H1 (cell line): ENCODE data around the gene CLIC1. TPM values are rescaled to one million over a fixed set of nuclear protein-coding genes. Genes with fewer than 3 reads are reported as not detected.

ENCODE experiments used
- CREB1 ChIP-seq: IDR thresholded peaks from 2 replicates; pipeline ENCODE4 v1.6.1; 2012; ENCODE audit warnings: inconsistent platforms
- HDAC6 ChIP-seq: IDR thresholded peaks from one replicate; pipeline ENCODE4 v1.7.1; 2012; ENCODE audit warnings: low read depth, mild to moderate bottlenecking, inconsistent platforms, low read length, moderate library complexity
- KDM4A ChIP-seq: IDR thresholded peaks from one replicate; pipeline ENCODE4 v1.7.1; 2012; ENCODE audit warnings: low read depth, mild to moderate bottlenecking, moderate library complexity, low read length, inconsistent platforms; ENCODE audit not compliant: severe bottlenecking
- RAD21 ChIP-seq, 2 experiments: IDR thresholded peaks in 1 of 2; conservative IDR thresholded peaks in 1 of 2; 2 replicates each; pipeline ENCODE4 v1.6.1; 2011; ENCODE audit warnings: low read depth in 2 of 2, low read length in 2 of 2, improper control_type of control experiment in 1 of 2, inconsistent platforms in 1 of 2, mild to moderate bottlenecking in 1 of 2, moderate library complexity in 1 of 2
- SUZ12 ChIP-seq: fragments of 200-600 bp; sonication (generic); IDR thresholded peaks from 2 replicates; pipeline ENCODE4 v1.6.1; 2012; ENCODE audit warnings: mild to moderate bottlenecking, inconsistent platforms, low read length, moderate library complexity, mixed read lengths
- TAF7 ChIP-seq: optimal IDR thresholded peaks from 2 replicates; pipeline ENCODE3; 2011; ENCODE audit warnings: low read depth, mild to moderate bottlenecking, inconsistent platforms, low read length, moderate library complexity, borderline replicate concordance
- polyA plus RNA-seq, 7 experiments: library from polyadenylated mRNA; depleted of rRNA in 3 of 7; stranded (reverse) in 5 of 7; unstranded in 2 of 7; fragments of >200 nt in 5 of 7; fragments of 200-250 nt in 2 of 7; gene quantifications; 1 replicate in 5 of 7; 2 replicates in 1 of 7; 4 replicates in 1 of 7; pipeline versions ENCODE4 v1.2.1 to v1.2.3, GENCODE V29; 2011 to 2013; ENCODE audit warnings: missing spikeins in 2 of 7, mixed read lengths in 2 of 7
- total RNA-seq: library from RNA; stranded (reverse); fragmentation: NEBNext Ultra II Directional; extraction: Animal tissue kit (Norgen Biotek cat#: 25700); gene quantifications from 2 replicates; pipeline ENCODE4 v1.2.1, GENCODE V29; 2021
- TF ChIP-seq, protein P1 (sequence below), 3 experiments: IDR thresholded peaks; 1 replicate in 2 of 3; 2 replicates in 1 of 3; pipeline versions ENCODE4 v1.5.1 to v1.6.1; 2011; ENCODE audit warnings: low read length in 3 of 3, mild to moderate bottlenecking in 3 of 3, inconsistent platforms in 2 of 3, low read depth in 1 of 3, moderate library complexity in 1 of 3; ENCODE audit not compliant: insufficient read depth in 1 of 3; ENCODE audit errors: control extremely low read depth in 1 of 3

Gene CLIC1
- total and polyA plus RNA-seq, 2 of the 8 experiments (the other 6 are each of a cell fraction or from before 2014, with no cell fraction given), result 250 to 277 TPM

DNA sequence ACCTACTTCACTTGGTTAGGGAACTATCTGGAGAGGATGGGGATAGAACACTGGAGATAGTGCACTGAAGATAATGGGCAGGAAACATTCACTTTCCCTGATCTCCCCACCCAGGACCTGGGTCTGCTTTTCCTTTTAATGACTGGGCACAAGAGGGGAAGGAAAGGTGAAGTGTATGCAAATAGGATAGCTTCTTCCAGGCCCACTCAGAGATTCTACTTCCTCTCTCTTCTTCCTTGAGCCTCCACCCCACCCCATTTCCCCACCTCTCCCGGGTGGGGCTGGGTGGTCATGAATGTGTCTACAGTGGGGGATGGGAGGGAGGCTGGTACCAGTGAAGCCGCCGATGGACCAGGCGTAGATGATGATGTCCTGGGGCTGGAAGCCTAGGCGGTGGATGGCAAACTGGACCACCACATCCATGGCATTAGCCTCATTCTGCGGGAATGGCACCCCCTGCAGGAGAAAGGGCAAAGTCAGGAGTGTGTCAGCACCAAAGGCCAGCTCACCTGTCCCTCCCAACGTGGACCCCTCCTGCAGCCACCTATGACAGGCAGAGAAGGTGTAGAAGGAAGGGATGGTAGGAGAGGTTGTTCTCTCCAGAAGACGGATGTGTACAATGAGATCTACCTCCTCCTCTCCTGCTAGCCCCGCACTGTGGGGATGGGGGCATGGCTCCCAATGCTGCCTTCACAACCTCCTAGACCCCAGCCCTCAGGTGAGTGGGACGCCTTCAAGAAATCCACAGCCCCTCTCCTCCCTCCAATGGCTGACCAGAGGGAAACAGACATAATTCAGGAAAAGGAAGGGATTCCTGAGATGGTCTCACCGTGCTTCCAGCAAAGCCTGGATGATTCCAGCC, 46.9 kb downstream of the CLIC1 start (continued):
- TF ChIP-seq RAD21 (IDR thresholded peaks at IDR 0.05 in 1 of 2, conservative IDR thresholded peaks at IDR 0.05 in 1 of 2; ENCODE audit: low read depth in 2 of 2, low read length in 2 of 2), result peak; percentile 50 to 61
- no peak for TF ChIP-seq TAF7
- no peak for TF ChIP-seq SUZ12
- TF ChIP-seq, protein P1, sequence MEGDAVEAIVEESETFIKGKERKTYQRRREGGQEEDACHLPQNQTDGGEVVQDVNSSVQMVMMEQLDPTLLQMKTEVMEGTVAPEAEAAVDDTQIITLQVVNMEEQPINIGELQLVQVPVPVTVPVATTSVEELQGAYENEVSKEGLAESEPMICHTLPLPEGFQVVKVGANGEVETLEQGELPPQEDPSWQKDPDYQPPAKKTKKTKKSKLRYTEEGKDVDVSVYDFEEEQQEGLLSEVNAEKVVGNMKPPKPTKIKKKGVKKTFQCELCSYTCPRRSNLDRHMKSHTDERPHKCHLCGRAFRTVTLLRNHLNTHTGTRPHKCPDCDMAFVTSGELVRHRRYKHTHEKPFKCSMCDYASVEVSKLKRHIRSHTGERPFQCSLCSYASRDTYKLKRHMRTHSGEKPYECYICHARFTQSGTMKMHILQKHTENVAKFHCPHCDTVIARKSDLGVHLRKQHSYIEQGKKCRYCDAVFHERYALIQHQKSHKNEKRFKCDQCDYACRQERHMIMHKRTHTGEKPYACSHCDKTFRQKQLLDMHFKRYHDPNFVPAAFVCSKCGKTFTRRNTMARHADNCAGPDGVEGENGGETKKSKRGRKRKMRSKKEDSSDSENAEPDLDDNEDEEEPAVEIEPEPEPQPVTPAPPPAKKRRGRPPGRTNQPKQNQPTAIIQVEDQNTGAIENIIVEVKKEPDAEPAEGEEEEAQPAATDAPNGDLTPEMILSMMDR (IDR thresholded peaks at IDR 0.05; ENCODE audit: control extremely low read depth in 1 of 3, insufficient read depth in 1 of 3, low read depth in 1 of 3, low read length in 3 of 3), result peak; percentile 58 to 88 (median 83)
- no peak for TF ChIP-seq HDAC6
- TF ChIP-seq CREB1, result no peak
- no peak for TF ChIP-seq KDM4A
